Kidney (tissue), 14 donors: ENCODE data around the gene DLG2. TPM values are rescaled to one million over a fixed set of nuclear protein-coding genes. Genes with fewer than 3 reads are reported as not detected.

ENCODE experiments used
- DNase-seq, 5 donors: peaks; one replicate each; pipeline ENCODE4 v3.0.0-alpha.2; 2013 to 2020
- FAIRE-seq: peaks from 2 replicates; lab custom pipeline; 2012; peaks lifted over from hg19 to GRCh38; lab: Jason Lieb, UNC
- H3K27ac ChIP-seq, 2 donors: one replicate each; pipeline ENCODE4 v1.7.0; 2013; ENCODE audit warnings: low read depth in 2 of 2, low read length in 2 of 2, inconsistent platforms in 1 of 2
- H3K27me3 ChIP-seq: one replicate; pipeline ENCODE4 v1.7.1; 2013; ENCODE audit warnings: low read length, inconsistent platforms; ENCODE audit not compliant: control insufficient read depth, insufficient read depth
- H3K36me3 ChIP-seq, 3 donors: one replicate each; pipeline versions ENCODE4 v1.7.0 to v1.7.1; 2013; ENCODE audit warnings: low read length in 3 of 3, control low read depth in 1 of 3, inconsistent platforms in 1 of 3; ENCODE audit not compliant: insufficient read depth in 3 of 3, control insufficient read depth in 2 of 3
- H3K4me1 ChIP-seq, 3 donors: one replicate each; pipeline versions ENCODE4 v1.7.0 to v1.7.1; 2013; ENCODE audit warnings: low read length in 3 of 3, inconsistent platforms in 1 of 3, low read depth in 1 of 3; ENCODE audit not compliant: control insufficient read depth in 2 of 3, insufficient read depth in 2 of 3
- H3K4me3 ChIP-seq, 3 donors: one replicate each; pipeline versions ENCODE4 v1.7.0 to v1.8.1; 2013; ENCODE audit warnings: low read length in 3 of 3, control low read depth in 1 of 3, inconsistent platforms in 1 of 3
- H3K9ac ChIP-seq, 3 donors: one replicate each; pipeline versions ENCODE4 v1.7.0 to v1.7.1; 2013; ENCODE audit warnings: low read length in 3 of 3, control low read depth in 1 of 3, inconsistent platforms in 1 of 3
- H3K9me3 ChIP-seq, 3 donors: one replicate each; pipeline versions ENCODE4 v1.7.0 to v1.7.1; 2013; ENCODE audit warnings: low read length in 3 of 3, control low read depth in 1 of 3, inconsistent platforms in 1 of 3; ENCODE audit not compliant: control insufficient read depth in 2 of 3, insufficient read depth in 1 of 3
- intact Hi-C: fragments of 100-400 bp; cut with DNase I; formaldehyde crosslinking; loops from one replicate; pipeline ENCODE4 v1.11.1; 2022
- polyA plus RNA-seq: library from polyadenylated mRNA; stranded (reverse); fragments of 350-450 nt; fragmentation: Illumina TruSeq; extraction: RNeasy Lipid Tissue Mini Kit (QIAGEN cat#74804); gene quantifications from one replicate; pipeline ENCODE4 v1.2.3, GENCODE V29; 2014; ENCODE audit warnings: low read depth, low replicate concordance; ENCODE audit not compliant: insufficient read depth
- total RNA-seq: library from RNA; stranded (reverse); fragmentation: NEBNext Ultra II Directional; extraction: Animal tissue kit (Norgen Biotek cat#: 25700); gene quantifications from one replicate; pipeline ENCODE4 v1.2.1, GENCODE V29; 2021
- TF ChIP-seq, protein P1 (sequence below): IDR thresholded peaks from 3 replicates; pipeline ENCODE4 v1.5.1; 2012; ENCODE audit warnings: mild to moderate bottlenecking, moderate library complexity, borderline replicate concordance; ENCODE audit not compliant: insufficient read depth; ENCODE audit errors: extremely low read depth
- donor health status: control.
- donor health status: control.
- donor health status: control.
- donor health status: control.
- donor health status: control.
- donor health status: DM: yes; HTN: yes; CAD: no.
- donor health status: Normal renal cell carcinoma (clear cell type).

DLG2 gene
- total and polyA plus RNA-seq, 2 donors from 2014 or later: 2.9 to 7.2 TPM

DNA sequence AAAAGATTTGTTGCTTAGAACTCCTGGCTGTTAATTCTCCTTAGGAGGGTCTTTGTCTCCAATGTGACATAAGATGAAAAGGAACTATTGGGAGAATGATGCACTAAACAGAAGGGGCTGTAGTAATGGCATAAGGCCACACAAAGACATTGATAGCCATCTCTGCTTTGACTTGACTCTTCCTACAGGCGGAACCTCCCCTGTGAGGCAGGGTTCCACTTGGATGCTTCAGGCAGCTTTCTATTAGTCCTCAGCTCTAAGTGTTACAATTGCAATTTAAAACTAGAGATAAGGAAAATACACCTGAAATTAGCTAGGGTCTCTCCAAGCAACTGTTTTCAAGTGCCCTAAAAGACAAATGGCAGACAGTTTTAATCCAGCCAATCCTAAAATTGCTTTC, 1949.4 kb downstream of the DLG2 start:
- H3K27ac ChIP-seq: no peak overlapping the region
- no peak overlapping the region for H3K9ac ChIP-seq
- no peaks in the 10 kb centered on the region for H3K27me3 ChIP-seq
- intact Hi-C loops: no loop called here
- no peaks in the 10 kb centered on the region for H3K9me3 ChIP-seq
- no peak for FAIRE-seq
- DNase-seq: peak in 1 of 5 donors; percentile 13
- TF ChIP-seq, protein P1, sequence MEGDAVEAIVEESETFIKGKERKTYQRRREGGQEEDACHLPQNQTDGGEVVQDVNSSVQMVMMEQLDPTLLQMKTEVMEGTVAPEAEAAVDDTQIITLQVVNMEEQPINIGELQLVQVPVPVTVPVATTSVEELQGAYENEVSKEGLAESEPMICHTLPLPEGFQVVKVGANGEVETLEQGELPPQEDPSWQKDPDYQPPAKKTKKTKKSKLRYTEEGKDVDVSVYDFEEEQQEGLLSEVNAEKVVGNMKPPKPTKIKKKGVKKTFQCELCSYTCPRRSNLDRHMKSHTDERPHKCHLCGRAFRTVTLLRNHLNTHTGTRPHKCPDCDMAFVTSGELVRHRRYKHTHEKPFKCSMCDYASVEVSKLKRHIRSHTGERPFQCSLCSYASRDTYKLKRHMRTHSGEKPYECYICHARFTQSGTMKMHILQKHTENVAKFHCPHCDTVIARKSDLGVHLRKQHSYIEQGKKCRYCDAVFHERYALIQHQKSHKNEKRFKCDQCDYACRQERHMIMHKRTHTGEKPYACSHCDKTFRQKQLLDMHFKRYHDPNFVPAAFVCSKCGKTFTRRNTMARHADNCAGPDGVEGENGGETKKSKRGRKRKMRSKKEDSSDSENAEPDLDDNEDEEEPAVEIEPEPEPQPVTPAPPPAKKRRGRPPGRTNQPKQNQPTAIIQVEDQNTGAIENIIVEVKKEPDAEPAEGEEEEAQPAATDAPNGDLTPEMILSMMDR: no peak
- no peak overlapping the region for H3K4me3 ChIP-seq
- H3K4me1 ChIP-seq: no peaks in the 10 kb centered on the region
- H3K36me3 ChIP-seq: no peaks in the 10 kb centered on the region

DNA sequence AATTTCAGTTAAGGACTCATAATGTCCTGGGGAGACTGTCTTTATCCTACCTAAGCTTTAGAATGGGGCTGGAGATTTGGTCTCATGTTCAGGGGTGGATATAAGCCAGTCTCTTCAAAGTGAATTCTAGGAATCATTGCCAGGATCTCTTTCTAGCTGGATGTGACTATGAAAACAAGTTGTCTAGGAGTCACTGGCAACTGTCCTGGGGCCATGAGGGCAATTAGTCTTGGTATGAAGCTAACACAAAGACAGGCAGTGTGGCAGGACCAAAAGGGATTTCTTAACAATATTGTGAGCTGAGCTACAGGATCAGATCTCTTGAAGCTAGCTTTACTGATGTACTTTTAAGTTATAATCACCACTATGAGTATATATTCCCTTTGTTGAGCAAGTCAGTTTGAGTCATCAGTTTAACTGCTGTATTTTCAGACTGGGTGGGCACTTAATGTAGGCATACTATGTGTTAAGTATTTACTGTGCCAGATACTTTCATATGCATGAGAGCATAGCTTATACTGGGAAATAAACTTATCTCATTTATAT, 1951.0 kb downstream of the DLG2 start:
- Histone ChIP-seq H3K36me3 (no peaks in the 10 kb centered on the region), H3K4me3 (no peak overlapping the region), H3K27me3 (no peaks in the 10 kb centered on the region), H3K9me3 (no peaks in the 10 kb centered on the region), H3K27ac (no peak overlapping the region), H3K4me1 (no peaks in the 10 kb centered on the region), H3K9ac (no peak overlapping the region)
- FAIRE-seq: no peak
- DNase-seq: no peak
- intact Hi-C loops: no loop called here
- TF ChIP-seq, protein P1: no peak

DNA sequence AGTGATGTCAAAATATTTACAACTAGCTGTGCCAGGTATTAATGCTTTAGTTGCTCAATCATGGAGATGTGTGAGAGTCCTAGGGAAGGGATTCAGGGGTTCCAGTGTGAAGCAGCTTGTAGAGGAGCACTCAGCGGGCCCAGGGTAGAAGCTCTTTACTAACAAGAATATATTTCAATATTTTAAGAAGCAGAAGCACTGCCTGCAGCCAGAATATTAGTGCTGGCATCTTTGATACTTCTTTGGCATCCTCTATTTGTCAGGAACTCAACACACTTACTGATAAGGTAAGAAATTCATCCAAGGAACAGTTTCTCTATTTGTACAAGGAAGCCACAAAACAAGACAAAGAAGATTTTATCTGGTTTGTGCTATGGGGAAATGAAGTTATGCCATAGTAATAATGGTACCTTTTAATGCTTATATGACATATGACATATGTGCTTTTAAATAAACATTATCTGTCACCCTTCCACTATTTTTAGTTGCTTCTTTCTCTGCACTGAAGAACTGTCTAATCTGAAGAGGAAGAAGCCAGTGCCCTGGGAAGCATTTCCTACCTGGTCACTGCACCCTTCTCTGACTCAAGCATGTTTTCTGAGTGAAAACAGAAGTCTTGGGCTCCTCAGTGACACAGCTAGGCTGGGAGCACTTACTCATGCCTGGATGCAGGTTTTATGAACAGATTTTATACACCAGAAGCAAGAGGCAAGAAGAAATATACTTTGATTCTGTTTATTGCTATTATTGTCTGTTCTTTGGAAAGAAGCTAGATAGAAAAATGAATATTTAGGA, 1952.8 kb downstream of the DLG2 start:
- Histone ChIP-seq H3K9me3 (no peaks in the 10 kb centered on the region), H3K9ac (no peak overlapping the region), H3K4me1 (no peaks in the 10 kb centered on the region), H3K4me3 (no peak overlapping the region), H3K36me3 (no peaks in the 10 kb centered on the region), H3K27ac (no peak overlapping the region), H3K27me3 (no peaks in the 10 kb centered on the region)
- no peak for FAIRE-seq
- intact Hi-C loops: no loop called here
- TF ChIP-seq, protein P1: no peak
- no peak for DNase-seq
